Stimulated activated CD4-positive, alpha-beta T cell treated with anti-CD3 and anti-CD28 coated beads, Interleukin-15, amount 100 ng/mL, for 24 hours (primary cell): Measurements from ENCODE around the gene FHDC1.
"Not testable (repeated sequence)": the region's sequence is repeated elsewhere in the genome, so short reads cannot be mapped to it uniquely, and the experiment has no call there.

ENCODE experiments used
- DNase-seq: peaks from one replicate; pipeline ENCODE4 v3.0.0-alpha.2; 2020

The FHDC1 gene, protein sequence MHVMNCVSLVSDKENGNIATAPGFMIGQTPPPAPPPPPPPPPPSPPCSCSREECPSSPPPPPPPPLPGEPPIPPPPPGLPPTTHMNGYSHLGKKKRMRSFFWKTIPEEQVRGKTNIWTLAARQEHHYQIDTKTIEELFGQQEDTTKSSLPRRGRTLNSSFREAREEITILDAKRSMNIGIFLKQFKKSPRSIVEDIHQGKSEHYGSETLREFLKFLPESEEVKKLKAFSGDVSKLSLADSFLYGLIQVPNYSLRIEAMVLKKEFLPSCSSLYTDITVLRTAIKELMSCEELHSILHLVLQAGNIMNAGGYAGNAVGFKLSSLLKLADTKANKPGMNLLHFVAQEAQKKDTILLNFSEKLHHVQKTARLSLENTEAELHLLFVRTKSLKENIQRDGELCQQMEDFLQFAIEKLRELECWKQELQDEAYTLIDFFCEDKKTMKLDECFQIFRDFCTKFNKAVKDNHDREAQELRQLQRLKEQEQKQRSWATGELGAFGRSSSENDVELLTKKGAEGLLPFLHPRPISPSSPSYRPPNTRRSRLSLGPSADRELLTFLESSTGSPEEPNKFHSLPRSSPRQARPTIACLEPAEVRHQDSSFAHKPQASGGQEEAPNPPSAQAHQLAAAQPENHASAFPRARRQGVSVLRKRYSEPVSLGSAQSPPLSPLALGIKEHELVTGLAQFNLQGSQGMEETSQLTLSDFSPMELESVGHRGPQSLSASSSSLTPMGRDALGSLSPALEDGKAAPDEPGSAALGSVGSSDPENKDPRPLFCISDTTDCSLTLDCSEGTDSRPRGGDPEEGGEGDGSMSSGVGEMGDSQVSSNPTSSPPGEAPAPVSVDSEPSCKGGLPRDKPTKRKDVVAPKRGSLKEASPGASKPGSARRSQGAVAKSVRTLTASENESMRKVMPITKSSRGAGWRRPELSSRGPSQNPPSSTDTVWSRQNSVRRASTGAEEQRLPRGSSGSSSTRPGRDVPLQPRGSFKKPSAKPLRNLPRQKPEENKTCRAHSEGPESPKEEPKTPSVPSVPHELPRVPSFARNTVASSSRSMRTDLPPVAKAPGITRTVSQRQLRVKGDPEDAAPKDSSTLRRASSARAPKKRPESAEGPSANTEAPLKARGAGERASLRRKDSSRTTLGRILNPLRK

DNA sequence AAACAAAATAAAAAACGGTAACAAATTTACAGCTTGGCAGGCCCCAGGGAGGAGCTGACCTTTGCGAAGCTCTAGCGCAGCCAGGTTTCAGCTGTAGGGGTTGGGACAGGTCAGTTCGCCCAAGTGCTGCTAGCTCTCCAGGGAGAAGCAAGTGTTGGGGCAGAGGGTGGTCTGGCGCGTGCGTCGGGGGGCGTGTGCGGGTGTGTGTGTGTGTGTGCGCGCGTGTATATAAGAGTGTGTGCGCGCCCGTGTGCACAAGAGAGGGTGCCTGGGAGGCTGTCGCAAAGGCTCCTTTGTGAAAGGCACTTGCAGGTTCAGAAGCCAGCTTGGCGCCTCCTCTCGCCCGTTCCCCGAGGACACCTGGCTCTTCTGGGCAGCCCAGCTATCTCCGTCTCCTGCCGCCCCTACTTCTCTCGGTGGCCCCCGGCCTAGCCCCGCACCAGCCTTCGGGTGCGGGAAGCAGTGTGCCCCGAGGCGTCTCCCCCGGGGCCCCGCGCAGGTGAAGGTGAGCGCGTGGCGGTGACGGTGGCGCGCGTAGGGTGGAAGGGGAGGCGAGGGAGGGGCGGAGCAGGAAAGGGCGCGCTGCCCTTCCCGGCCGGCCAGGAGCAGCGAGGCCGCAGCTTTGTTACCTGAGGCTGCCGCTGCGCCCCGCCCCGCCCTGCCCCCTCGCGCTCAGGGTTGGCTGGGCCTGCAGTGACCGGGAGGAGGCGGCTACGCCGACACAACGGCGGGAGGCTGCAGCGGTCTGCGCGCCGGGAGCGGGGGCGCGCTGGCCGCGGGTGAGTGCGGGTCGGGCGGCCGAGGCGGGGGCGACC lies at the start of gene FHDC1:
FHDC1 (plus strand) TSS at position 693 of the 815 bp plus-strand sequence. CDS start 6,735 bp downstream, outside the sequence.
- DNase-seq = peak; percentile 47

DNA sequence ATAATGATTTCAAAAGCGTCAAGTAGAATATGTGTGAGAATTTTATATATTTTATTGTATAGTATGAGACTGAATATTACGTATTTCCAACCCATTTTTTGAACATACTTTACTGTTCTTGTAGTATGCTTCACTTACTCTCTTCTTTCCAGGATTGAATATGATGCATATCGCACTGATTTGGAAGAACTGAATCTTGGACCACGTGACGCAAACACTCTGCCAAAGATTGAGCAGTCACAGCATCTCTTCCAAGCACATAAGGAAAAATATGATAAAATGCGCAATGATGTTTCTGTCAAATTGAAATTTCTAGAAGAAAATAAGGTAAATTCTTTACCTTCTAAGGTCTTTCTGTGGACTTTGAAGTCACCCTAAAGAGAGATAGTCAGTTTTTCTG lies 48.1 kb upstream of the FHDC1 start:
- DNase-seq = no peak

DNA sequence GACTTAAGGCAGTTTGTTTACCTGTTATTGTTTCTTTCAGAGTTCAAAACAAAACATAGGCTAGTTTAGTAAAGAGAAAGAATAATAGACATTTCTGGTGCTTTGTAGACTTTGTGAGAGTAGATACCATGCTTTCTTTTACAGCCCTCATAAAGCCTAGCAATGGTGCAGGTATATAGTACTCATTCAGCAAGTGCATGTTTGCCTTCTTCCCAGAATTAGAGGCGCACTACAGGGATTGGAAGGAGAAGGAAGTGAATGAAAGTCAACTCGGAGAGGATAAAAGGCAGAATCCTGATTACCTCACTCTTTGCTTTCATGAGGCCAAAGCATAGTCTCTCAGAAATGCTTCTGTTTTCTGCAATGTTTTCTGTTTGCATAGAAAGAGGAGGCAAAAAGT lies 43.1 kb upstream of the FHDC1 start:
- DNase-seq = no peak

DNA sequence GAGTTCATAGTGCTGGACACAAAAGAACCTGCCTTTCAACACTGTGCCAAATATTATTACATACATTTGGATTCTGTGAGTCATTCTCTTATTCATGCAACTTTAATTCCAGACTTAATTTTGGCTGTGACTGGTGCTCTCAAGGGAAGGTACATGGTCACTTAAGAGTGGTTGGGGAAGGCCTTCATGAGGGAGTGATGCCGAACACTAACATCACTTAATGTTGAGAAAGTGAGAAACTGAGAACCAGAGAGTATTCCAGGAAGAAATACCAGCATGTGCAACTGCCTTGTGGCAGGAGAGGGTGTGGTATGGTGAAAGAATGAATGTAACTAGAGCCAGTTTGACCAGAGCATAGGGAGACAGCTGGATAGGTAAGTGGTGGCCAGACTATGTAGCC lies 41.5 kb upstream of the FHDC1 start:
- DNase-seq = no peak

DNA sequence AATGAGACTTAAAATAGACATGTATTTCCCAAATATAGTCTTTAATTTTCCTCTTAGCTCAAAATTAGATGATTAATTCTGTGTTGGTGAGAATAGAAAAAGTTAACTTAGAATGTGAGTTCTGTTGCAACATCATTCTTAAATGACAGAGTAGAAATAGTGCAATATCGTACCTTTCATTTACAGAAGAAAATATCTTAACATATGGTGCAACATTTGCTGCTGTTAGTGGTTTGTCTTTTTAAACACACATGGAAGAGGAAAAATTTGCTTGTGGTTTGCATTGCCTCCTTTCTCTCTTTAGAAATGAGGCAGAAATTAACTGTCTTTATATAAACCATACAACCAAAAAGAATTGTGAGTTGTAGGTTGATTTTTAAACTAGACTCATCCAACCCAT lies 39.3 kb upstream of the FHDC1 start:
- DNase-seq = no peak

DNA sequence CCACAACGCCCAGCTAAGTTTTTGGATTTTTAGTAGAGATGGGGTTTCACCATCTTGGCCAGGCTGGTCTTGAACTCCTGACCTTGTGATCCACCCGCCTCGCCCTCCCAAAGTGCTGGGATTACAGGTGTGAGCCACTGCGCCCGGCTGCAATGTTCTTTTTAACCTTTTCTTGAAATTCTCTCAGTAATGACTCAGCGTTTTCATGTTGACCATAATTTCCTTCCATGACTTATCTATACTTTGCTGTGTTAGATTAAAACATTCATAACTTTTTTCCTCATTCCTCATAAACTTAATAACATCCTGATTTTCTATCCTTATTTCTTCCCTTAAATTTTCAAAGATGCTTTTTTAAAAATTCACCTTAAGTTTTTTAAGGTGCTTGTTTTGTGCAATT lies 38.0 kb upstream of the FHDC1 start:
- not testable (repeated sequence) for DNase-seq

DNA sequence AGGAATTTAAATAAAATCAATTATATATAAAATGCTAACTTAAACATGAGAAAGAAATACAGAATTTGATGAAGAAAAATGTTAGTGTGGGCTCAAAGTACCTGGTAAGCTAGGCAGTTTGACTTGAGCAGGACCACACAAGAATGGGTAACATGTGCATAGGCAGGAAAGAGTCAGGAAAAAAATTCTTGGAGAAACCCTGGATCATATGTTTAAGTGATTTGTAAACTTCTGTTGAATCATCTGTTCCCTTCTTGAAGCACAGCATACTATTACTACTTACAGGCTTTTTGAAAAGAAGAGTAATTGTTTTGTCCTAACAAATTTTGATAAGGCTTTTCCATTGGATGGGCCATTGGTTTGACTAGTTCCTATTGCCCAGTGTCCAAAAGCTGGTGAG lies 37.5 kb upstream of the FHDC1 start:
- no peak for DNase-seq

DNA sequence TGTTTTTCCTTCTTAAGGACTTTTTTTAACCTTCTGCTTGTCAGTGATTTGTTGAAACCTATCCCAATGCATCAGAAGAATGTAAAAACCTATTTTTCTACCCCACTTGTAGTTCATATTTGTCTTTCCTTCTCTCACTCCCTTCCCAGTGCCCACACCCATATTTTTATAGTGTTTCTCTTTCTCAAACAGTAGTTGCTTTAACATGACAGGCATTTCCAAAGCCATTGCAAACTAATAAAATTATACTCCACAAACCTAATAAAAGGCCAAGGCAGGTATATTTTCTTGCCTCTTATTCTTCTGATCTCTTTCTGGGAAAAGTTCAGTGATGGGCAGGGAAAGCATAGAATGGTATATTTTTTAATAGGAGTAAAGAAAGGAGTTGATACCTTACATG lies 35.7 kb upstream of the FHDC1 start:
- no peak for DNase-seq

DNA sequence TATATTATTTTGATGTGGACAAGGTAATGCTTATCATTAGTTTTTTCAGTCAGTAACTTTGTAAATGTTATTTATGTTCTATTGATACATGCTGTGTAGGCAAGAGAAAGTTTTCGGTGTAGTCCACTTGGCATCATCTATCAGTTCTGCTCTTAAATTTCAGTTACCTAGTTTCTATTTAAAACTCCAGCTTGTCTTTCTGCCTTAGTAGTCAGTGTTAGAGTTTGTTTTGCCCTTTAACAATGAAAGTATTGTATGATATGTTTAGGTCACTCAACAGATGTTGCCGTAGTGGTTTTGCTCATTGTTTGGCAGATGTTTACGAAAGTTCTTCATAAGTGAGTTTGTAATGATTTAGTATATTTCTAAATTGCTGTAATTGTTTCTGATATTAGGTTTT lies 34.9 kb upstream of the FHDC1 start:
- no peak for DNase-seq

DNA sequence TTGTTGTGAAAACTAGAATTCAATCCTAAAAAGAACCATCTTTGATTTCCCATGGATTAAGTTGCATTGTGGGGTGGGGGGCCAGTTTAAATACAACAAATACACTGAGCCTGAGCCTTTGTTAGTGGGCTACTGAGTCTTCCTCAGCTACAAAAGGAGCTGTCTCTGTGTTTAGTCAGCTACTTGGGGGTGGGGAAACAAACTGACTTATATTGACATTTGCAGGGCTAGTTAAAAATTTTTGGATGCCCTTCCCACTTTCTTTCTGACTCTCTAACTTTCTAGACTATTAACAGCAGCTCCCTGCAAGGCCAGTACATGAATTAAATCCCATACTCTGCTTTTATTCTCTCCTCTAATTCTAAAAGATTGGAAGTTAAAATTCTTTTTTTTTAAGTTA lies 32.5 kb upstream of the FHDC1 start:
- DNase-seq = no peak

DNA sequence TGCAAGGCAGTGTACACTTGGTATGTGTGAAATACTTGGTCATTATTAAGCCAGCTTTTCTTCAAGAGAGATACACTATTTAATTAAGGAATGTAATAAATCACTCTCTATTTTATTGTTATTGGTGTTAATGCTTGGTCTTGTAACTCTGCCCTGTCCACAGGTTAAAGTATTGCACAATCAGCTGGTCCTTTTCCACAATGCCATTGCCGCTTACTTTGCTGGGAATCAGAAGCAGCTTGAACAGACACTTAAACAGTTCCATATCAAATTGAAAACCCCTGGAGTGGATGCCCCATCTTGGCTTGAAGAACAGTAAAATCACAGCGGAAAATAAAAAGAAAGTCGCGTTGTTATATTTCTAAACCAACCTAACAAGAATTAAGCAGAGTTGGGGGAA lies 26.2 kb upstream of the FHDC1 start:
- DNase-seq = no peak

DNA sequence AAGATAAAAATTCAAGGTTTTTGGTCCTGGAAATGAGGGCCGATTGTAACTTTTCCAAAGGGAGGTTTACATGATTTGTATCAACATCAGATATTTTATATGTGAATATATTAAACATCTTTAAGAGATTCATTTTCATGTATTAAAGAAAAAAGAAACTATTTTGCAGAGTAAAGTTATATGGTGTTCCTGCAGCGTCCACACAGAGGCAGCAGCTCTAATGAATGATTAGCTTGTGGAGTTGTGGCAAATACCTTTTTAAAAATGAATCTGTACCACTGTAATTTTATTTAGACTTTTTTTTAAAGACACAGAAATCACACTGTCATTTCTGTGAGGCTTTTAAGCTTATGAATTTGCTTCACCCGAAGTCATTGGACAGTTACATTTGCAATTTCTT lies 25.6 kb upstream of the FHDC1 start:
- DNase-seq = no peak

DNA sequence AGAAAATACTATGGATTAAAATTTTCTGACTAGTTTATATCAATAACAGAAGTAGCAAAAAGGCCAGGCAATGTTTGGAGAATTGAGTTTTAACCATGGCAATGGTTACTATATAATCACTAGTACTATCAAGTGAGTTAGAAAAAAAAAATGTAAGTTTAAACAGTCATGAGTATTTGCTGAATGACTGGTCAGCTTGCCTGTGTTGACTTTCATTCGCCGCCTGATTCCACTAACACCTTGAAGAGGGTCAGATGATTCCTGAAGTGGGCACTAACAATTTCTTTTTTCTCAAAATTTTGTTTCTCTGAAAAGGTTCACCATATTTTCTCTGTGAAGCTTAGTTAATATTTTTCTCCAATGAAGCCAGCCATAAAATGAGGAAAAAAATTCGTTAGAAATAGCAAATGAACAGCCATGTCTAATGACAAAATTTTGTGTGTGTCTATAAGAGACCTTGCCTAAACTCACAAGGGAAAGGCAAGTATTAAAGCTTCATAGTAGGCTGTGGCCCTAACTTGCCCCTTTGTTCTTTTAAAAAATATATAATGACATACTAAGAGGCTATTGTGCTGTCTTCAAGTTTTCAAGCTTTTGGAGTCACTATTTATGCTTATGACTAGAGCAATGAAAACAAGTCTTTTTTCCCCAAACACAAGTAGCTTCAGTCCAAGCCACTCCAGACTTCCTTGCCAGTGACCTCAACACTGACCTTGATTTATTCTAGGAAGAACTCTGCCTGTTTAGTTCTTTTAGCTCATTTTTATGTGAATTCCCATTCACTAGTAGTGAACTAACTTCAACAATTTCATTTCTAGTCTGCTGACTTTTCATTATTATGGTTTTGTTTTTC lies 18.4 kb upstream of the FHDC1 start:
- DNase-seq = no peak

DNA sequence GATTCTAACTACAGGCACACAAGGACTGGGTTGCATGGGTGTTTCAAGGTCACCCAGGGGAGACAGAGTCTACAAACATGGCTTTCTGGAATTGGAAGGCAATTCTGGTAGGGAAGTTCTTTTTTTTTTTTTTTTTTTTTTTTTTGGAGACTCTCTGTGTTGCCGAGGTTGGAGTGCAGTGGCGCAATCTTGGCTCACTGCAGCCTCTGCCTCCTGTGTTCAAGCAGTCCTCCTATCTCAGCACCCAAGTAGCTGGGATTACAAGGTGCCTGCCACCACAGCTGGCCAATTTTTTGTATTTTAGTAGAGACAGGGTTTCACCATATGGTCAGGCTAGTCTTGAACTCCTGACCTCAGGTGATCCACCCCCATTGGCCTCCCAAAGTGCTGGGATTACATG lies 16.3 kb upstream of the FHDC1 start:
- DNase-seq = no peak

DNA sequence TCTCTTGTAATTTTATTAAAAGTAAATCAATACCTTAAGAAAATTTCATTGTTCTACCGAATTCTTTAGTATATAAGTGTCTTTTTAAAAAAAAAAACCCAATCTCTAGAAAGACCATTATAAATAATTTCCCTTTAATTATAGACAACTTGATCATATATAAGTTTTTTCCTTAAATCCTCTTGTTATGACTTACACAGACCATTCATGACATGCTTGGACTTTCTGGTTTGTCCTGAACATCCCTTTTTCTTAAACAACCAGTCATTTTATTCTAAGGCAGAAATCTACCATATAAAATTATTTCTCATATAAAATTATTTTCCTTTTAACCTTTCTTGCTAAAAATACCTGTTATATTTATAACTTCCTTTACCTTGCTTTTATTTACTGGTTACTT lies 15.4 kb upstream of the FHDC1 start:
- no peak for DNase-seq

DNA sequence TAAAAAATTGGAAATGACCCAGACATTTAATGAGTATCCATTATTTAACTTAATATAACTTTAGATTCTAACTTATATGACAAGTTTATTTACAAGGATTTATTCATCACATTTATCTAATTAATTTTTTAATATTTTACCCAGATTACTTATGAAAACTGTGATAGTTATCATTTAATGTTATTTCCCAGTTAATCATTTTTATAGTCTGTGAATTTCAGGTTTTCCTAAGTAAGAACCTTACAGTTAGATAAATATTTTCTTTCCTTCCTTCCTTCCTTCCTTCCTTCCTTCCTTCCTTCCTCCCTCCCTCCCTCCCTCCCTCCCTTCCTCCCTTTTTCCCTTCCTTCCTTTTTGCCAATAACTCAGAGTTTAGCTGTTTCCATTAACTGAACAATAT lies 14.8 kb upstream of the FHDC1 start:
- DNase-seq = no peak

DNA sequence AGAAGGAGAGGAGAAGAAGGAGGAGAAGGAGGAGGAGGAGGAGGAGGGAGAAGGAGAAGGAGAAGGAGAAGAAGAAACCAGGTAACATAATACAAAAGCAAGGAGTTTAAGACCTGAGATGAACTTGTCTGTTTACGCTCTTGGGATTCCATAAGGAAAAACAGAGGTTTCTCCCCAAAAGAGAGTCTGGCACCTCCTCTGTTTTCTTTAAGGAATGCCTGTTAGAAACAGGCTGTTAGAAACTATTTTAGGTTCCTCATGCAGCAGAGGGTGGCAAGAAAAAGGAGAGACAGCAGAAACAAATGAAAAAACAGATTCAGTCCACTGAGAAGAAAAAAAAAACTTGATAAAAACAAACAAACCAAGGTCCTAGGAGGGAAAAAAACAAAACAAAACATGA lies 10.3 kb upstream of the FHDC1 start:
- DNase-seq = no peak

DNA sequence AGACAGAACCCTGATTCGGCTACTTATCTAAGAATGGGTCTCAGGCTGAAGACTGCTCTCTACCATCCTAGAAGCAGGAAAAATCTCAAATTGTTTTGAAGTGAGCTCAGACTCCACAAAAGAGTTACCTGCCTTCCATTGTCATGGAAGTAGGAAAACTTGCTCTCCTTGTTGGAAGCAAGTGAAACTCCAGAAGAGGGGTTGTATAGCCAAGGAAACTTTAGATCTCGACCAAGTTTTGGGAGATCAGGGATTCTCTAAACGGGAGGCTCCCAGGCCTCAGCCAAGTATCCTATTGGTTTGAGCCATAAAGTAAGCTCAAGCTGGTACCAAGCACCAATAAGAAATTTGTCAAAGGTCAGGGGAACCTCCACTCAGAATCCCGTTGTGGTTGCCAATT lies 9.2 kb upstream of the FHDC1 start:
- no peak for DNase-seq

DNA sequence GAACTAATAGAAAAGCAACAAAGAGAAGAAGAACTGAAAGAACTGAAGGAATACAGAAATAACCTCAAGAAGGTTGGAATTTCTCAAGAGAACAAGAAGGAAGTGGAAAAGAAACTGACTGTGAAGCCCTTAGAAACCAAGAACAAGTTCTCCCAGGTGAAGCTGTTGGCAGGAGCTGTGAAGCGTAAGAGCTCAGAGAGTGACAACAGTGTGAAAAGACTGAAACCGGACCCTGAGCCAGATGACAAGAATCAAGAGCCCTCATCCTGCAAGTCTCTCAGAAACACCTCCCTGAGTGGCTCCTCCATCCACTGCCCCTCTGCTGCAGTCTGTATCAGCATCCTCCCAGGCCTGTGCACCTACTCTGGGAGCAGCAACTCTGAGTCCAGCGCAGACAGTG lies 8.4 kb upstream of the FHDC1 start:
- no peak for DNase-seq

DNA sequence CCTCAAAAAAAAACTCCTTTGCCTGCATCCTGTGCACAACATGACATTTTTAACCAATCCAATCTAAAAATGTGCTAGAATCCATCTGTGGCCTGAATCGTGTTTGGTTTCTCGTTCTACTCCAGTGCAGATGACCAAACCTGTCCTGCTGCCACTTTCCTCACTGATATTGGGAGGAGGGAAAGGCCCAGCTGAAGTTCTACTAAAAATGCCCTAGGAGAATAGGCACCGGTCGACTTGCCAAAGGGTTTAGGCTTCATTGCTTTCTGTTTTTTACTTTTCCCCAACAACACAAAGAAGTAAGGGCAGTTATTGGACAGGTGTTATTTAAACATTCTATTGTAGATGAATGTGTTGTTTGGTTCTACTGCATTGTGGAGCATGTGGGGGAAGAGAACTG lies 7.8 kb upstream of the FHDC1 start:
- no peak for DNase-seq

DNA sequence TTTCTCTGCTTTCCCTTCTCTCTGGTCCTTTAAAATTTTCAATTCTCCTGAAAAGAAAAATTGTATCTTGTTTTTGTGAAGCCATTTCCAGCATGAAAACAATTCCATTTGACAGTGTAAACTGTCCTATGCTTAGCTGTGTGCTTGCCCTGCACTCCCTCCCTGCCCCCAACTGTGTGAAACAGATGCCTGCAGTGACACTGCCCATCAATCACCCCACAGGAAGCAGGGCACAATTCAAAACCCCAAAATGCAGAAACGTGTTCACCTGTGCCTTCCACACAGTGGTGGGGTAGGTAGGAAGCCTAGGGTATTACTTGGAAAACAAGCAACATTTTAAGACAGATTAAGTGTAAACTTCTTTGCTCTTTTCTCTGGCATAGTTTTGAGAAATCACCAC lies 6.2 kb upstream of the FHDC1 start:
- no peak for DNase-seq

DNA sequence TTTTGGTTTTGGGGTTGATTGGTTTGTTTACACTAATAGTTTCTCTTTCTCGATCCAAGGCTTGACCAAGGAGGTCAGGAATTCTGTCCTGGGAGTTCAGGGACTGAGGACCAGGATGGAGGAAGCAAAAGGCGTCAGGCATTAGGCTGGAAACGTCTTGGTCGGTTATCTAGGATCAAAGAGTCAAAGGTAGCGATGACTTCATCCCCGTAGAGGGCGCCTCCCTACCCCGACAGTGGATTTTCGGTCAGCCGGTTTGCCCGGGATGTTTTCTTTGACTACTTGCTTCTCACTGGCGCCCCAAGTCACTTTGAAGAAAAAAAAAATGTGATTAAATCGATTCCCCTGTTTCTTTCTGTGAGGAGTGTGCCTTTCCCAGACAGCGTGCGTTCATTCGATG lies 980 bp upstream of the FHDC1 start:
- peak; percentile 46 for DNase-seq
